Mammary epithelial cell (primary cell): ENCODE measurements around the gene CD300LD.

ENCODE experiments used
- EZH2 ChIP-seq: IDR thresholded peaks from 2 replicates; pipeline ENCODE4 v1.6.1; 2012; ENCODE audit warnings: low read length, inconsistent platforms, borderline replicate concordance
- TF ChIP-seq, protein P1 (sequence below), 2 donors: IDR thresholded peaks in 1 of 2; conservative IDR thresholded peaks in 1 of 2; 2 replicates each; pipeline ENCODE4 v1.5.1; 2011 to 2012; ENCODE audit warnings: inconsistent platforms in 2 of 2, low read length in 2 of 2, mild to moderate bottlenecking in 2 of 2, control low read depth in 1 of 2, low read depth in 1 of 2; ENCODE audit not compliant: insufficient read depth in 1 of 2; ENCODE audit errors: extremely low read depth in 1 of 2

DNA sequence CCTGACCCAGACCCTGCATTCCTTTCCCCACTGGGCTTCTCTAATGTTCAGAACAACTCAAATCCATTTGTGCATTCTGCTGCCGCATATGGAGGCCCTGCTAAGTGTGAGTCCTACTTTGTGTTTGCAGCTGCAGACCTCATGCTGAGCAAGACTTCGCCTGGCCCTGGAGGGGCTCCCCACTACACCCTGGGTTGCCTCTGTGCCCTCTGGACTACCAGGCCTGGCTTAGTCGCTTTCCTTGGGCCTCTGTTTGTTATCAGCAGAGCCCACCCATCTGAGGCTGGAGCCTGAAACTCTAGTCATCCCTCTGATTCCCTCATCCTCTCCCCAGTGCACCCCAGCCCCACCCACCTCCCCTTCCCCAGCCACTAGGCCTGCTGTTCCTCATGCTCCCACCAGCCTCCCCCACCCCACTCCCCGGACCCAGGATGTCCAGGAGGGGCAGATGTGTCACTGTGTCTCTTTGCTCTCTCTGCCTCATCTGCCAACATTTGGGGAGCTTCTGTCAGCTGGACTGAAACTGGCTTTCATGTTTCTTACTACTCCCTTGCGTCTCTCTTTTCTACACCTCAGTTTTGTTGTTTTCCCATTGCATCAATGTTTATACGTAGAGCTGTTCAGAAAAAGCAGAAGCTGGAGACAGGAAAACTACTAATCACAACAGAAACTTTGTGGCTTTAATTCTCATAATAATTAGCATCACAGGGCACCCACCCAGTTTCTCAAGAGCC is 49.3 kb upstream of the CD300LD start:
- TF ChIP-seq, protein P1, sequence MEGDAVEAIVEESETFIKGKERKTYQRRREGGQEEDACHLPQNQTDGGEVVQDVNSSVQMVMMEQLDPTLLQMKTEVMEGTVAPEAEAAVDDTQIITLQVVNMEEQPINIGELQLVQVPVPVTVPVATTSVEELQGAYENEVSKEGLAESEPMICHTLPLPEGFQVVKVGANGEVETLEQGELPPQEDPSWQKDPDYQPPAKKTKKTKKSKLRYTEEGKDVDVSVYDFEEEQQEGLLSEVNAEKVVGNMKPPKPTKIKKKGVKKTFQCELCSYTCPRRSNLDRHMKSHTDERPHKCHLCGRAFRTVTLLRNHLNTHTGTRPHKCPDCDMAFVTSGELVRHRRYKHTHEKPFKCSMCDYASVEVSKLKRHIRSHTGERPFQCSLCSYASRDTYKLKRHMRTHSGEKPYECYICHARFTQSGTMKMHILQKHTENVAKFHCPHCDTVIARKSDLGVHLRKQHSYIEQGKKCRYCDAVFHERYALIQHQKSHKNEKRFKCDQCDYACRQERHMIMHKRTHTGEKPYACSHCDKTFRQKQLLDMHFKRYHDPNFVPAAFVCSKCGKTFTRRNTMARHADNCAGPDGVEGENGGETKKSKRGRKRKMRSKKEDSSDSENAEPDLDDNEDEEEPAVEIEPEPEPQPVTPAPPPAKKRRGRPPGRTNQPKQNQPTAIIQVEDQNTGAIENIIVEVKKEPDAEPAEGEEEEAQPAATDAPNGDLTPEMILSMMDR (conservative IDR thresholded peaks at IDR 0.05 in 1 of 2, IDR thresholded peaks at IDR 0.05 in 1 of 2; ENCODE audit: extremely low read depth in 1 of 2, insufficient read depth in 1 of 2, low read depth in 1 of 2, low read length in 2 of 2), result no peak
- no peak for TF ChIP-seq EZH2
